ENCODE data around the gene MYH9.
"Not testable (repeated sequence)": the region's sequence is repeated elsewhere in the genome, so short reads cannot be mapped to it uniquely, and the experiment has no call there.

The MYH9 gene

DNA sequence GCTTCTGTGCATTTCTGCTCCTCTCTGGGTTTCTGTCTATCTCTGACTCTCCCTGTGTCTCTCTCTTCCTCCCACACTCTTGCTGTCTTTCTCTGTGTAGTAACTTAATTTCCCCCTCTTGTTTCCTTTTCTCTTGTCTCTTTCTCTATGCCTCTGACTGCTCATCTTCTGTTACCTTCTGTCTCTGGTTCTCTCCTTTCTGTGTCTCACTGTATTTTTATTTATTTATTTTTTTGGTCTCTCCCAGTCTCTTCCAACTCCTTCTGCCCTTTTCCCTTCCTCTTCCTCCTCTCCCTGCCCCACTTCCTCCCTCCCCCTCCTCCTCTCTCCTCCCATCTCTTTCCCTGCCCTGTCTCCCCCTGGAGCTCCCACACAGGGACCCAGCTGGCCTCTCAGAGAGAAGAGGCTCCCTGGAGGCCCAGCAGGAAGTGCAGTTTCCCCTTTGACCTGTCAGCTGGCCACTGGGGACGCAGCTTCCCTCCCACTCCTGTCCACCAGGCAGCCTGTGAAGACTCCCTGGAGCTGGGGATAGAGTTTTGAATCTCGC, 38.3 kb upstream of the MYH9 start:
- TF ChIP-seq, protein P1, sequence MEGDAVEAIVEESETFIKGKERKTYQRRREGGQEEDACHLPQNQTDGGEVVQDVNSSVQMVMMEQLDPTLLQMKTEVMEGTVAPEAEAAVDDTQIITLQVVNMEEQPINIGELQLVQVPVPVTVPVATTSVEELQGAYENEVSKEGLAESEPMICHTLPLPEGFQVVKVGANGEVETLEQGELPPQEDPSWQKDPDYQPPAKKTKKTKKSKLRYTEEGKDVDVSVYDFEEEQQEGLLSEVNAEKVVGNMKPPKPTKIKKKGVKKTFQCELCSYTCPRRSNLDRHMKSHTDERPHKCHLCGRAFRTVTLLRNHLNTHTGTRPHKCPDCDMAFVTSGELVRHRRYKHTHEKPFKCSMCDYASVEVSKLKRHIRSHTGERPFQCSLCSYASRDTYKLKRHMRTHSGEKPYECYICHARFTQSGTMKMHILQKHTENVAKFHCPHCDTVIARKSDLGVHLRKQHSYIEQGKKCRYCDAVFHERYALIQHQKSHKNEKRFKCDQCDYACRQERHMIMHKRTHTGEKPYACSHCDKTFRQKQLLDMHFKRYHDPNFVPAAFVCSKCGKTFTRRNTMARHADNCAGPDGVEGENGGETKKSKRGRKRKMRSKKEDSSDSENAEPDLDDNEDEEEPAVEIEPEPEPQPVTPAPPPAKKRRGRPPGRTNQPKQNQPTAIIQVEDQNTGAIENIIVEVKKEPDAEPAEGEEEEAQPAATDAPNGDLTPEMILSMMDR (IDR thresholded peaks at IDR 0.05; ENCODE audit: low read depth, low read length, poor library complexity, severe bottlenecking): no peak
- no peak for TF ChIP-seq EZH2phosphoT487 (IDR thresholded peaks at IDR 0.05; ENCODE audit: borderline replicate concordance, low read length)
- Histone ChIP-seq H3F3A (ENCODE audit: control insufficient read depth, insufficient read depth) (no peaks in the 10 kb centered on the region), H3K4me3 (ENCODE audit: low read length) (no peak overlapping the region), H3K27me3 (ENCODE audit: control insufficient read depth, low read length) (0 out of 2 replicates have a peak, but pooled peaks cover 3% of the 10 kb centered on the region), H3K36me3 (ENCODE audit: control insufficient read depth, low read length) (no peaks in the 10 kb centered on the region), H4K20me1 (ENCODE audit: control insufficient read depth, insufficient read depth, low read depth, low read length) (no peaks in the 10 kb centered on the region), H3K4me2 (ENCODE audit: low read length) (no peak overlapping the region), H3K79me2 (ENCODE audit: control insufficient read depth, low read length) (no peaks in the 10 kb centered on the region), H3K4me1 (ENCODE audit: control insufficient read depth, low read length) (peaks cover 20% of the 10 kb centered on the region), H3K9me3 (ENCODE audit: control insufficient read depth, insufficient read depth, low read length) (no peaks in the 10 kb centered on the region), H3K27ac (ENCODE audit: low read depth, low read length) (no peak overlapping the region), H3K9me2 (replicated peaks; ENCODE audit: control insufficient read depth, low read length) (no peaks in the 10 kb centered on the region)

DNA sequence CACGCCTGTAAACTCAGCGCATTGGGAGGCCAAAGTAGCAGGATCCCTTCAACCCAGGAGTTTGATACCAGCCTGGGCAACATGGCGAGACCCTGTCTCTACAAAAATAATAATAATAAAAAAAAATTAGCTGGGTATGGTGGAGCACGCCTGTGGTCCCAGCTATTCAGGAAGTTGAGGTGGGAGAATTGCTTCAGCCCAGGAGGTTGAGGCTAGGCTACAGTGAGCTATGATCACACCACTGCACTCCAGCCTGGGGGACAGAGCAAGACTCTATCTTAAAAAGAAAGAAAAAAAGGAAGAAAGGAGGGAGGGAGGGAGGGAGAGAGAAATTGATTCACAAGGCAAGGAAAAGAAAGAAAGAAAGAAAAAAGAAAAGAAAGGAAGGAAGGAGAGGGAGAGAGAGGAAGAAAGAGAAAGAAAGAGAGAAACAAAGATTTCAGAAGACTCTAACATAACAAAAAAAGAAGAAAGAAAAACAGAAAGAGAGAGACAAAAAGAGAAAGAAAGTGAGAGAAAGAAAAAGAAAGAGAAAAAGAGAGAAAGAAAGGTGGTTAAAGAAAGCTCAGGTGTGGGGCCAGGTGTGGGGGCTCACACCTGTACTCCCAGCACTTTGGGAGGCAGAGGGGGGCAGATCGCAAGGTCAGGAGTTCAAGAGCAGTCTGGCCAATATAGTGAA, 37.3 kb upstream of the MYH9 start:
- Histone ChIP-seq H3F3A (ENCODE audit: control insufficient read depth, insufficient read depth) (no peaks in the 10 kb centered on the region), H3K4me3 (ENCODE audit: low read length) (no peak overlapping the region), H4K20me1 (ENCODE audit: control insufficient read depth, insufficient read depth, low read depth, low read length) (no peaks in the 10 kb centered on the region), H3K9me3 (ENCODE audit: control insufficient read depth, insufficient read depth, low read length) (no peaks in the 10 kb centered on the region), H3K4me1 (ENCODE audit: control insufficient read depth, low read length) (peaks cover 20% of the 10 kb centered on the region), H3K36me3 (ENCODE audit: control insufficient read depth, low read length) (no peaks in the 10 kb centered on the region), H3K4me2 (ENCODE audit: low read length) (no peak overlapping the region), H3K27ac (ENCODE audit: low read depth, low read length) (no peak overlapping the region), H3K79me2 (ENCODE audit: control insufficient read depth, low read length) (no peaks in the 10 kb centered on the region), H3K27me3 (ENCODE audit: control insufficient read depth, low read length) (peaks cover 7% of the 10 kb centered on the region; the same call in 1 of the 2 replicates), H3K9me2 (replicated peaks; ENCODE audit: control insufficient read depth, low read length) (no peaks in the 10 kb centered on the region)
- TF ChIP-seq, protein P1 (IDR thresholded peaks at IDR 0.05; ENCODE audit: low read depth, low read length, poor library complexity, severe bottlenecking): no peak
- TF ChIP-seq EZH2phosphoT487 (IDR thresholded peaks at IDR 0.05; ENCODE audit: borderline replicate concordance, low read length): no peak

DNA sequence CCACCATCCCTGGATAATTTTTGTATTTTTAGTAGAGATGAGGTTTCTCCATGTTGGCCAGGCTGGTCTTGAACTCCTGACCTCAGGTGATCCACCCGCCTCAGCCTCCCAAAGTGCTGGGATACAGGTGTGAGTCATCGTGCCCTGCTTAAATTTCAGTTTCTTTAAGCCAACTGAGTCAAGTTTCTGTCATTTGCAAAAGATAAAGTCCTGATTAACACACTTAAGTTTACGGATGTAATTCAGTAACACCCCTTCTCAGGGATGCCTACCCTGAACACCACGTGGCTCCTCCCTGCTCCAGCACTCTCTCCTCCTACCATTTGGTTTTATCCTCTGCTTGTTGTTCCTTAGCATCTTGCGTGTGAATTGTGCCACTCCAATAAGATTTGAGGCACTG, 36.7 kb upstream of the MYH9 start:
- H3K4me1 ChIP-seq (ENCODE audit: control insufficient read depth, low read length): peaks cover 20% of the 10 kb centered on the region
- not testable (repeated sequence) for H3K9me3 ChIP-seq (ENCODE audit: control insufficient read depth, insufficient read depth, low read length); H3K4me3 ChIP-seq (ENCODE audit: low read length); H3K79me2 ChIP-seq (ENCODE audit: control insufficient read depth, low read length); H4K20me1 ChIP-seq (ENCODE audit: control insufficient read depth, insufficient read depth, low read depth, low read length); H3K4me2 ChIP-seq (ENCODE audit: low read length); H3F3A ChIP-seq (ENCODE audit: control insufficient read depth, insufficient read depth); H3K9me2 ChIP-seq (replicated peaks; ENCODE audit: control insufficient read depth, low read length); H3K27me3 ChIP-seq (ENCODE audit: control insufficient read depth, low read length); H3K36me3 ChIP-seq (ENCODE audit: control insufficient read depth, low read length); H3K27ac ChIP-seq (ENCODE audit: low read depth, low read length)

Data from DOHH2 (cell line).